ENCODE data around the gene CACNG7.
"Not testable (repeated sequence)": the region's sequence is repeated elsewhere in the genome, so short reads cannot be mapped to it uniquely, and the experiment has no call there.

The CACNG7 gene

GRCh38 chr19:53905787-53906186 is 3.3 kb upstream of the CACNG7 start:
- no peak for DNase-seq (ENCODE audit: low spot score)

GRCh38 chr19:53906211-53907192 is 2.6 kb upstream of the CACNG7 start:
- DNase-seq (ENCODE audit: low spot score): peak; percentile 61

DNA sequence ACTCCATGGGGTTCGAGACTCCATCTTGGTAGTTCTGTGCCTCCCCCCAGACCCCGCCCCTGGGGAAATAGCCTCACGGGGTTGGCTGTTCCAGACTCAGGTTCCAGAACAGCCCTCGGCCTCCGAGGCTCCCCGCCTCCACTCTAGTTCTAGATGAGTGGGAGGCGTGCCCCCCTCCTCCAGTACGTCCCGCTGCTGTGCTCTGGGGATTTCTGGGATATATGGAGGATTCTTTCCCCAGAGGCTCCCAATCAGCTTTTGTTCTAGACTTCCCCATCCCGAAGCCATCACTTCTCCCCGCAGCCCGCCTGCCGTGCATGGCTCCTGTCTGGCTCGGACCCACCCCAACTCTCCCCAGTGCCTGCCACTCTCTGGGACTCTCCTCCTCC is 1.9 kb upstream of the CACNG7 start:
- no peak for DNase-seq (ENCODE audit: low spot score)

GRCh38 chr19:53907690-53908089 is 1.4 kb upstream of the CACNG7 start:
- no peak for DNase-seq (ENCODE audit: low spot score)

- DNase-seq (ENCODE audit: low spot score): peak; percentile 75
Measured at GRCh38 chr19:53908106-53908934, 758 bp upstream of the CACNG7 start.

DNA sequence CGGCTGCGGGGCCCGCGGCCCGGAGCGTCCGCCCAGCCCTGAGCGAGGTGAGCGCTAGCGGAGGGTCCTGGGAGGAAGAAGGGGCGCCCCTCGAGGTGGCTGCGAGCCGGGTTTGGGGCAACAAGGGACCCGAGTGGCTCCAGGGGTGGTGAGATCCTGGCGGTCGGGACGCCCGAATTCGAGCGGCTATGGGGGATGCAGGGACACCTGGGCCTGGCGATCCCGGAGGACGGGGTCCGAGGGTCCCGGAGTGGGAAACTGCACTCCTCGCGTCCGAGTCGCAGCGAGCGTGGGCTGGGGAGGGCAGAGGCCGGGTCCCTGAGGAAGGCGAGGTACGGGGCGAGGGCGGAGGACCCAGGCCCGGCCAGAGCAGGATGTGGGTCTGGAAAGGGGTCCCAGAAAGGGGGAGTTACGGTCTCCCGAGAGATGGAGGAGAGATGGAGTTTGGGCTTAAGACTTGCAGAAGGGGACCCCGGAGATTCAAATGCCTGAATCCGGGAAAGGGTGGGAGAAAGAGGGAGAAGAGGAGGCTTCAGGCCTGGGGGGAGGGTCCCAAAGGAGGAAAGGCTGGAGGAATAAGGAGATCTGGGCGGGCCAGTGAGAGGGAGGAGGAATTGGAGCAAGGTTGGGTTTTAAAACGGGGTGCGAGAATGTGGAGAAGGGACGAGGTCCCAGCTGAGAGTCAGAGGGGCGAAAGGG is 542 bp downstream of the CACNG7 start:
- no peak for DNase-seq (ENCODE audit: low spot score)

DNA sequence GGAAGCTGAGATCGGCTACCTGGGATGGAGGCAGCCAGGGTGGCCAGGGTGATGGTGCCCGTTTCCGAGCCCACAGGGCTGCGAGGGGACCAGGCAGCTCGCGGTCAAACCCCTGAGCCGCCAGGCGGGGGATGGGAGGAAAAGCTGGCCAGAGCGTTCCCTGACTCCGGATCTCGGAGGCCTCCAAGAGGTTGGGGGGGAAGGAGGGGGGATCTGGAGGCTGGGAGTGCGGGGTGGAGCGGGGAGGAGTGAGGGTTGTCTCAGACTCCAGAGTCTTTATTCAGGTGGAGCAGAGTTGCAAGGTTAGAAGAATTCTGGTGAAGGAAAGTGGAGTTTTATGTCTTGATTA is 1.1 kb downstream of the CACNG7 start:
- DNase-seq (ENCODE audit: low spot score): no peak

DNA sequence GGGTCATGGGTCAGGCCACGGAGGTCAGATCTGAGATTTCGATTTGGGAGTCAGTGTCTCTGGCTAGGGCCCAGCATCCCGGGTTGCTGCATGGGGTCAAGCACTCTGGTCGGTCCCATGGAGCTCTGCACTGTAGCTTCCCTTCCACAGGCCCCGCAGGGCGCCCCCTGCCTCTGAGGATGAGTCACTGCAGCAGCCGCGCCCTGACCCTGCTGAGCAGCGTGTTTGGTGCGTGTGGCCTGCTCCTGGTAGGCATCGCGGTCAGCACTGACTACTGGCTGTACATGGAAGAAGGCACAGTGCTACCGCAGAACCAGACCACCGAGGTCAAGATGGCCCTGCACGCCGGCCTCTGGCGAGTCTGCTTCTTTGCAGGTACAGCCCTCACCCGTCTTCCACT is 3.6 kb downstream of the CACNG7 start:
- peak; percentile 15 for DNase-seq (ENCODE audit: low spot score)

- no peak for DNase-seq (ENCODE audit: low spot score)
Measured at GRCh38 chr19:53915000-53915399, 5.9 kb downstream of the CACNG7 start.

GRCh38 chr19:53916004-53916403 is 6.9 kb downstream of the CACNG7 start:
- DNase-seq (ENCODE audit: low spot score): no peak

DNA sequence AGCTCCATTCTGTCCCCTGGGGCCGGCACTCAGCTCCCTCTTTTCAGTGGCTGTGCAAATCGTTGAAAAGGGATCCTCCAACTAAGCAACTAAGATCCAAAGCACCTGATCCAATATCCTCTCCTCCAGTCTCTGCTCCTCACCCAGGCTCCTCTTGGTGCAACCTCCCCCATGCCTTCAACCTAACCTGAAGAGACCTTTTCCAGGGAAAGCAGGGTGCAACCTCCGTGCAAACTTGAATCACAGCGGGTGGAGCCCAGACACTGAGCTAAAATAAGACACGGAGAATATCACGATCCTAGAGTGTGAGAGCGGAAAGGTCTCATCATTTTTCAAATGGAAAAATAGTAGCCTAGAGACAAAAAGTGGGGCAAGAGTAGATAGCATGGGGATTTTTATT is 8.3 kb downstream of the CACNG7 start:
- DNase-seq (ENCODE audit: low spot score): no peak

GRCh38 chr19:53927739-53928138 is 18.7 kb downstream of the CACNG7 start:
- DNase-seq (ENCODE audit: low spot score): no peak

DNA sequence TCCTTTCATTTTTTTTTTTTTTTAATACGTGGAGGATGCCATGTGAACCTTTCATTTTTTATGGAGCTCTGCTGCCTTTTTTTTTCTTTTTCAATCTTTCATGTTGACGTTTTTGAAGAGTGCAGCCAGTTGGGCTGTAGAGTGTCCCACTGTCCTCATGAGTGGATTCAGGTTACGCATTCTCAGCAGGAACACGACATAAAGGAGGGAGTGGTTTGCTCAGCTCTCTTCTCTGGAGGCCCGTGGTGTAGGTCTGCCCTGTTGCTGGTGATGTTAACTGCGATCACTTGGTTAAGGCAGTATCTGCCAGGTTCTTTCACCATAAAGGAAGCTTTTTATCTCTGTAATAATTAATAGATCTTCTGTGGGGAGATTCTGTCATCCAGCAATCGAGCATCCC is 27.0 kb downstream of the CACNG7 start:
- DNase-seq (ENCODE audit: low spot score): no peak

- DNase-seq (ENCODE audit: low spot score): no peak
Measured at GRCh38 chr19:53942001-53942786, 33.1 kb downstream of the CACNG7 start.

GRCh38 chr19:53944416-53944815 is 35.3 kb downstream of the CACNG7 start:
- DNase-seq (ENCODE audit: low spot score): no peak

DNA sequence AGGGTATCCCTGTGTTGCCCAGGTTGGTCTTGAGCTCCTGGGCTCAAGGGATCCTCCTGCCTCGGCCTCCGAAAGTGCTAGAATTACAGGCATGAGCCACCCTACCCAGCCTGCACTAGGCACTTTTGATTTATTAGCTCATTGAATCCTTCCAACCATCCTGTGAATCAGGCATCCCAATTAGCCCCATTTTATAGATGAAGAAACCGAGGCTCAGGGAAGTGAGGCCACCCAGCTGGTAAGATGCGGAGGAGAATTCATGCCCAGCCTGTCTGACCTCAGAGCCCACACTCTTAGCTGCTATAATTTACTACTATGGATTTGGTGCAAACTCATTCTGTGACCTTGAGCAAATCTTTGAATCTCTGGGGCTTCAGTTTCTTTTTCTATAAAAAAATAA is 35.9 kb downstream of the CACNG7 start:
- no peak for DNase-seq (ENCODE audit: low spot score)

- DNase-seq (ENCODE audit: low spot score): no peak
Measured at GRCh38 chr19:53945441-53945840, 36.4 kb downstream of the CACNG7 start.

GRCh38 chr19:53945998-53946397 is 36.9 kb downstream of the CACNG7 start:
- no peak for DNase-seq (ENCODE audit: low spot score)

DNA sequence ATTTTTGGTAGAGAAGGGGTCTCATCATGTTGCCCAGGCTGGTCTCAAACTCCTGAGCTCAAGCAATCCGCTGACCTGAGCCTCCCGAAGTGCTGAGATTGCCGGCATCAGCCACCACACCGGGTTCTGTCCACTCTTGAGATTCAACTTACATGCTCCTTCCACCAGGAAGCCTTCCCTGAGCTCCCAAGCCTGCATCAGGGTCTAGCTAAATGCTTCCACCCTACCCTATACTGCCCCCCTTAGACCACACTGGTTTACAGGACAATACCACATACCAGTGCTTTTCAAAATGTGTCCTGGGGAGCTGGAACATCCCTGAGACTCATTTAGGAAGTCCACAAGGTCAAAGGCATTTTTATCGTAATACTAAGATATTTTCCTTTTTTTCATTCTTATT is 38.5 kb downstream of the CACNG7 start:
- no peak for DNase-seq (ENCODE audit: low spot score)

DNA sequence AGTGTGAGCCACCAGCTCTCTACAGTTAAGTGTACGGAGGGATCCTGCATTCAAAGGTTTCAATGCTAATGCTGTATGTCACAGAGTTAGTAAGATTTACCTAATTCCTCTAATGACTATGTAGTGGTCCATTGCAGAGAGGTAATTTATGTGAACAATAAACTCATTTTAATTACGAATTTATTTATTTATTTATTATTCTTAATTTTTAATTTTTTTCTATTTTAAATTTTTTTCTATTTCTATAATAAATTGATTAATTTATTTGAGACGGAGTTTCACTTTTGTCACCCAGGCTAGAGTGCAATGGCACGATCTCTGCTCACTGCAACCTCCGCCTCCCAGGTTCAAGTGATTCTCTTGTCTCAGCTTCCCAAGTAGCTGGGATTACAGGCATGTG is 39.5 kb downstream of the CACNG7 start:
- DNase-seq (ENCODE audit: low spot score): not testable (repeated sequence)

GRCh38 chr19:53951436-53951835 is 42.4 kb downstream of the CACNG7 start:
- no peak for DNase-seq (ENCODE audit: low spot score)

DNA sequence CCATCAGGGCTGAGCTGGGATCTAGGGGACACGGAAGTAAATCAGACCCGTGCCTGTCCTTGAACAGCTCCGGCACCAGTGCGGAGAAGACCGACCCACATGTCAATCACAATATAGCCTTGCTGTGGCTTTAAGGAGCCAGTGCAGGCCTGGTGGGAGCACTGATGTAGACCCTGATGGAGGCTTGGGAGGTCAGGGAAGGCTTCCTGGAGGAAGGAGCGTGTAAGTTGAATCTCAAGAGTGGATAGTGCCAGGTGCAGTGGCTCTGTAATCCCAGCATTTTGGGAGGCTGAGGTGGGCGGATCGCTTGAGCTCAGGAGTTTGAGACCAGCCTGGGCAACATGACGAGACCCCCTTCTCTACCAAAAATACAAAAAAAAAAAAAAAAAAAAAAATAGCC is 42.9 kb downstream of the CACNG7 start:
- no peak for DNase-seq (ENCODE audit: low spot score)

Data from activated CD4-positive, alpha-beta T cell treated with anti-CD3 and anti-CD28 coated beads, Interleukin-2, Interleukin-4, amounts not matched to agents 100 ng/mL and 50 ng/mL, durations not matched to agents 16 hours and 8 hours (primary cell).